ENCODE measurements around the gene LNP1. TPM values are rescaled to one million over a fixed set of nuclear protein-coding genes. Genes with fewer than 3 reads are reported as not detected.
"Not testable (repeated sequence)": the region's sequence is repeated elsewhere in the genome, so short reads cannot be mapped to it uniquely, and the experiment has no call there.

LNP1 gene
- total and polyA plus RNA-seq, 8 donors, result 1.1 to 2.4 (median 1.5) TPM

DNA sequence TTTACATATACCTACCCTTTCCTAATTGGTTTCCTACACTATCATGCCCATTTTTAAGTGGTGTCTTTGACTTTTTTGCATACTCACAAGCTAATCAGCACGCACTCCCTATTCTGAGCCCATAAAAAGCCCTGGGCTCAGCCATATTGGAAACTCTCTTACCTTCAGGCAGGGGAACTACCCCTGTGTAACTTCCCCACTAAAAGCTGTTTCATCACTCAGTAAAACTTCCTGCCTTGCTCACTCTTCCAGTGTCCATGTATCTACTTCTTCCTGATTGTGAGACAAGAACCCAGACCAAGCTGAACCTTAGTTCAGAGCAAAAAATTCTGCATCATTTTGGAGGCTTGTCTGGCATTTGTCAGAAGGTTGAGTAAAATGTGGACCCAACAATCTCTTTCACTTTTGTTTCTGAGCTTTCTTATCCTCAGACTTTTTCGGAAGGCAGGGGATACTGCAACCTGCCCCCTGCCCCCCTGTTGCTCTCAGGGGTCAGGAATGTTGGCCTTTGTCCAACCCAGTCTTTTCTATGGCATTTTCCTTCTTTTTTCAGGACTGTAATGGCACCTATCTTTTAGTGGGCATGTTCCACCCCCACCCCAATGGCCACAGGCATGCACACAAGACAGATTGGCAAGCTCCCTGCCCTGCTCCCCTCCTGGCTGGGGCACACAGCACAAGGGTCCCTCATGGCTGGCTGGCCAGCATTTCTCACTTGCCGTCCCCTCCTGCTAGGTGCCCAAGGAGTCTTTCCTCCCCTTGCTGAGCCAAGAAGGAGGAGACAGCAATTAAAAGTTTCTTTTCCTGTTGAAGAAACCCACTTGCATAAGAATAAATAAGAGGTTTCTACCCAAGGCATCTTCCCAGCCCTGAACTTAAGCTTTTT lies 64.8 kb downstream of the LNP1 start:
- Histone ChIP-seq H3K4me1 (no peaks in the 10 kb centered on the region), H3K9me3 (no peaks in the 10 kb centered on the region), H3K4me3 (no peak overlapping the region), H3K27ac (no peak overlapping the region), H3K27me3 (no peaks in the 10 kb centered on the region), H3K36me3 (no peaks in the 10 kb centered on the region)
- TF ChIP-seq, protein P1, sequence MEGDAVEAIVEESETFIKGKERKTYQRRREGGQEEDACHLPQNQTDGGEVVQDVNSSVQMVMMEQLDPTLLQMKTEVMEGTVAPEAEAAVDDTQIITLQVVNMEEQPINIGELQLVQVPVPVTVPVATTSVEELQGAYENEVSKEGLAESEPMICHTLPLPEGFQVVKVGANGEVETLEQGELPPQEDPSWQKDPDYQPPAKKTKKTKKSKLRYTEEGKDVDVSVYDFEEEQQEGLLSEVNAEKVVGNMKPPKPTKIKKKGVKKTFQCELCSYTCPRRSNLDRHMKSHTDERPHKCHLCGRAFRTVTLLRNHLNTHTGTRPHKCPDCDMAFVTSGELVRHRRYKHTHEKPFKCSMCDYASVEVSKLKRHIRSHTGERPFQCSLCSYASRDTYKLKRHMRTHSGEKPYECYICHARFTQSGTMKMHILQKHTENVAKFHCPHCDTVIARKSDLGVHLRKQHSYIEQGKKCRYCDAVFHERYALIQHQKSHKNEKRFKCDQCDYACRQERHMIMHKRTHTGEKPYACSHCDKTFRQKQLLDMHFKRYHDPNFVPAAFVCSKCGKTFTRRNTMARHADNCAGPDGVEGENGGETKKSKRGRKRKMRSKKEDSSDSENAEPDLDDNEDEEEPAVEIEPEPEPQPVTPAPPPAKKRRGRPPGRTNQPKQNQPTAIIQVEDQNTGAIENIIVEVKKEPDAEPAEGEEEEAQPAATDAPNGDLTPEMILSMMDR (IDR thresholded peaks at IDR 0.05), result no peak
- WGBS, 2 donors, result 76 to 80% methylated on average over 3 of the region's 3 CpGs
- ATAC-seq (no peak), DNase-seq (no peak), FAIRE-seq (no peak)
- intact Hi-C loops (cut with DNase I), result loop anchor here in 2 of 3 donors (10.0 kb wide), 2 partner anchors 119 to 129 kb away; no protein-coding TSS in a partner anchor

DNA sequence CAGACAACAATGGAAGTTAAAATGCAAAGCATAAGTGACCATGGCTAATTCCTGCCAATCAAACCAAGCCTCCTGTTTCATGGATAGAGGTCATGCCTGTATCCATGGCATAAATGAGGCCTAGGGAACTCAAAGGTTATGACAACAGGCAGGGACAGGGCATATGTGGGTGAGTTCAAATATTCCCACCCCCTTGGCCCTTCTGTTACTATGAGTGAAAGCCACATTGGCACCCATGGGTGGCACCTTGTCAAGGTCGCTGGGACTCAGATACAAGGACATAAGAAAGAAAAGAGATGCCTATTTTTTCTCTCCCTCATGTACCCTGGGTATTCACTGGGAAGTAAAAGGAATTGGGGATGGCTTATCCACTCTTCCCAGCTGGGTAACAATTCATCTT lies 65.8 kb downstream of the LNP1 start:
- Histone ChIP-seq H3K36me3 (no peaks in the 10 kb centered on the region), H3K9me3 (no peaks in the 10 kb centered on the region), H3K4me3 (no peak overlapping the region), H3K27ac (no peak overlapping the region), H3K4me1 (no peaks in the 10 kb centered on the region), H3K27me3 (no peaks in the 10 kb centered on the region)
- WGBS, 2 donors, result 85 to 94% methylated on average over 1 of the region's 1 CpG
- no peak for FAIRE-seq
- DNase-seq, result no peak
- intact Hi-C loops (cut with DNase I), result loop anchor here in 2 of 3 donors (10.0 kb wide), 2 partner anchors 118 to 128 kb away; no protein-coding TSS in a partner anchor
- ATAC-seq, result no peak
- TF ChIP-seq, protein P1 (IDR thresholded peaks at IDR 0.05), result no peak

DNA sequence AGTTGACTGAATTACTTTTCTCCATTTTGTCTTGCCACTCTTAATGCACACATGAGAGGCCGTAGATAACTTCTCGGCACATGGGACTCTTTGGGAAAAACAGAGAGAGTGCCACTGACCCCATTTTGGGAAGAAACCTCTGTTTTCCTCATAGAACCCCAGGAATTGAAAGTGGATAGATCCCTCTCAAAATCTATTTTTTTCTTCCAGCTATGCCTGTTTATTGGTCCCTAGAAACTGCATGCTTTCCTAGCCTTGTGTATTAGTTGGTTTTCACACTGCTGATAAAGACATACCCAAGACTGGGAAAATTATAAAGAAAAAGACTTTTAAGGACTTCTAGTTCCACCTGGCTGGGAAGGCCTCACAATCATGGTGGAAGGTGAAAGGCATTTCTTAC lies 67.3 kb downstream of the LNP1 start:
- 91 to 96% methylated on average over 2 of the region's 2 CpGs for WGBS, 2 donors
- Histone ChIP-seq H3K4me3 (no peak overlapping the region), H3K4me1 (no peaks in the 10 kb centered on the region), H3K36me3 (no peaks in the 10 kb centered on the region), H3K27me3 (no peaks in the 10 kb centered on the region), H3K9me3 (no peaks in the 10 kb centered on the region), H3K27ac (no peak overlapping the region)
- intact Hi-C loops (cut with DNase I), result loop anchor here in 2 of 3 donors (10.0 kb wide), 2 partner anchors 116 to 126 kb away; no protein-coding TSS in a partner anchor
- no peak for FAIRE-seq
- no peak for DNase-seq
- TF ChIP-seq, protein P1 (IDR thresholded peaks at IDR 0.05), result no peak
- ATAC-seq, result no peak

DNA sequence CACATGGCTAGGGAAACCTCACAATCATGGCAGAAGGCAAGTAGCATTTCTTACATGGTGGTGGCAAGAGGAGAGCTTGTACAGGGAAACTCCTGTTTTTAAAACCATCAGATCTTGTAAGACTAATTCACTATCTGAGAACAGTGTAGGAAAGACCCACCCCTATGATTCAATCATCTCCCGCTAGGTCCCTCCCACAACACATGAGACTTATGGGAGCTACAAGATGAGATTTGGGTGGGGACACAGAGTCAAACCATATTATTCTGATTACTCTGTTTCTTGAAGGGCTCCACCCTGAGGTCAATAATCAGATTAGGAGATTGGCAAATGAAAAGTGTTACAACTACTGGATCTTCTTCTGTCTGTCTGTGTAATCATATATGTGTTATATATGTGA lies 69.6 kb downstream of the LNP1 start:
- ATAC-seq (no peak), DNase-seq (no peak), FAIRE-seq (no peak)
- H3K36me3 ChIP-seq, result no peaks in the 10 kb centered on the region
- no peak overlapping the region for H3K27ac ChIP-seq
- intact Hi-C loops (cut with DNase I), result no loop called here
- H3K9me3 ChIP-seq, result no peaks in the 10 kb centered on the region
- TF ChIP-seq, protein P1 (IDR thresholded peaks at IDR 0.05), result no peak
- H3K27me3 ChIP-seq, result no peaks in the 10 kb centered on the region
- 96 to 100% methylated on average over 1 of the region's 1 CpG for WGBS, 2 donors
- no peak overlapping the region for H3K4me3 ChIP-seq
- no peaks in the 10 kb centered on the region for H3K4me1 ChIP-seq

DNA sequence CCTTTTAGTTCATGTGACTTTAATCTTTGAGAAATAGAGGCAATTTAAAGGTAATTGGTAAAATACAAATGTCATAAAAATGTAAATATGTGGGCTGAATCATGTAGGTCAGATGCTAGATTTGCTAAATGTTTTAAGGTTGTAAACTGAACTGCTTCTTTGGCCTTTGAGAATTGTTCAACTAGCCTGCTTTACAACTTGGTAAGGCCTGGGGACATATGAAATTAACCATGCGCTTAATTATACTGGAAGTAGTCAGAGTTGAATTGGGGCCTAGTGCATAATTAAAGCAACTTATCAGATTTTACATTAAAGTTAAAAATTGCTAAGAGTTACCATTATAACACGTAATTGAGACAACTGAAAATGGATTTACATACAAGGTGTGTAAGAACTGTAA lies 70.1 kb downstream of the LNP1 start:
- FAIRE-seq (no peak), DNase-seq (no peak), ATAC-seq (no peak)
- no peaks in the 10 kb centered on the region for H3K4me1 ChIP-seq
- no peaks in the 10 kb centered on the region for H3K27me3 ChIP-seq
- intact Hi-C loops (cut with DNase I), result no loop called here
- no peaks in the 10 kb centered on the region for H3K36me3 ChIP-seq
- H3K27ac ChIP-seq, result no peak overlapping the region
- TF ChIP-seq, protein P1 (IDR thresholded peaks at IDR 0.05), result no peak
- WGBS, 2 donors, result 70 to 72% methylated on average over 2 of the region's 2 CpGs
- no peaks in the 10 kb centered on the region for H3K9me3 ChIP-seq
- no peak overlapping the region for H3K4me3 ChIP-seq

DNA sequence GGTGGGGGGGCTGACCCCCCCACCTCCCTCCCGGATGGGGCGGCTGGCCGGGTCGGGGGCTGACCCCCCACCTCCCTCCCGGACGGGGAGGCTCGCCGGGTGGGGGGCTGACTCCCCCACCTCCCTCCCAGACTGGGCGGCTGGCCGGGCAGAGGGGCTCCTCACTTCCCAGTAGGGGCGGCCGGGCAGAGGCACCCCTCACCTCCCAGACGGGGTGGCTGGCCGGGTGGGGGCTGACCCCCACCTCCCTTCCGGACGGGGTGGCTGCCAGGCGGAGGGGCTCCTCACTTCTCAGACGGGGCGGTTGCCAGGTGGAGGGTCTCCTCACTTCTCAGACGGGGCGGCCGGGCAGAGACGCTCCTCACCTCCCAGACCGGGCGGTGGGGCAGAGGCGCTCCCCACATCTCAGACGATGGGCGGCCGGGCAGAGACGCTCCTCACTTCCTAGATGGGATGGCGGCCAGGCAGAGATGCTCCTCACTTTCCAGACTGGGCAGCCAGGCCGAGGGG lies 76.6 kb downstream of the LNP1 start:
- H3K4me3 ChIP-seq; ATAC-seq; H3K36me3 ChIP-seq; FAIRE-seq; H3K27me3 ChIP-seq; H3K4me1 ChIP-seq; H3K9me3 ChIP-seq; intact Hi-C loops (cut with DNase I); H3K27ac ChIP-seq: not testable (repeated sequence)
- 84 to 93% methylated on average over 29 to 32 of the region's 32 CpGs for WGBS, 2 donors
- peak in 1 of 6 donors; percentile 42 for DNase-seq

DNA sequence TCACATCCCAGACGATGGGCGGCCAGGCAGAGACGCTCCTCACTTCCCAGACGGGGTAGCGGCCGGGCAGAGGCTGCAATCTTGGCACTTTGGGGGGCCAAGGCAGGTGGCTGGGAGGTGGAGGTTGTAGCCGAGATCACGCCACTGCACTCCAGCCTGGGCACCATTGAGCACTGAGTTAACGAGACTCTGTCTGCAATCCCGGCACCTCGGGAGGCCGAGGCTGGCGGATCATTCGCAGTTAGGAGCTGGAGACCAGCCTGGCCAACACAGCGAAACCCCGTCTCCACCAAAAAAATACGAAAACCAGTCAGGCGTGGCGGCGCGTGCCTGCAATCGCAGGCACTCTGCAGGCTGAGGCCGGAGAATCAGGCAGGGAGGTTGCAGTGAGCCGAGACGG lies 77.2 kb downstream of the LNP1 start:
- ATAC-seq; H3K9me3 ChIP-seq; DNase-seq; H3K4me3 ChIP-seq; H3K4me1 ChIP-seq; FAIRE-seq; H3K36me3 ChIP-seq; H3K27ac ChIP-seq; H3K27me3 ChIP-seq; intact Hi-C loops (cut with DNase I): not testable (repeated sequence)
- 87 to 91% methylated on average over 11 to 25 of the region's 25 CpGs for WGBS, 2 donors

All from pancreas (tissue), 10 donors.